GM12874 (cell line): ENCODE data around the gene FBH1.

ENCODE experiments used
- CTCF ChIP-seq: IDR thresholded peaks from 2 replicates; pipeline ENCODE4 v1.5.1; 2011; ENCODE audit warnings: low read depth, mild to moderate bottlenecking, control low read depth, low read length, moderate library complexity; ENCODE audit not compliant: insufficient read depth

FBH1 gene

GRCh38 chr10:5952731-5953385 lies 62.8 kb downstream of the FBH1 start:
- no peak for TF ChIP-seq CTCF

DNA sequence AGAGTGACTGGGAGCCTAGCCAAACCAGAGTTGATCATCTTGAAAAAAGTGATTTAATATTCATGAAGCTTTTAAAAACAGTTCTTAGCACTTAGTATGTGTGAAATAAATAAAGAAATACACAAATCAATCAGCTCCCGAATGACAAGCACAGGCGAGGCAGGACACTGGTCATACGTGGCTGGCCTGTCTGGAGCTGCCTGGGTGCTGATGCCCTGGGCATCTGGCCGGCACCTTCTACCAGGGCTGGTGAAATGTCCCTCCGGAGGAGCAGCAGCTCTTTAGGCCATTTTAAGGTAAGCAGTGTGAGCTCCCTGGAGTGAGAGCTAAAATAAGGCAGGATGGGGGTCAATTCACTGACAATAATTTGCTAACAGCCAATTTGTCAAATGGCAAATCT lies 63.6 kb downstream of the FBH1 start:
- TF ChIP-seq CTCF, result no peak

- TF ChIP-seq CTCF, result no peak
These were observed 66.3 kb downstream of the FBH1 start for GRCh38 chr10:5956146-5956936.

- TF ChIP-seq CTCF, result no peak
These were observed 68.0 kb downstream of the FBH1 start for GRCh38 chr10:5958077-5958476.

DNA sequence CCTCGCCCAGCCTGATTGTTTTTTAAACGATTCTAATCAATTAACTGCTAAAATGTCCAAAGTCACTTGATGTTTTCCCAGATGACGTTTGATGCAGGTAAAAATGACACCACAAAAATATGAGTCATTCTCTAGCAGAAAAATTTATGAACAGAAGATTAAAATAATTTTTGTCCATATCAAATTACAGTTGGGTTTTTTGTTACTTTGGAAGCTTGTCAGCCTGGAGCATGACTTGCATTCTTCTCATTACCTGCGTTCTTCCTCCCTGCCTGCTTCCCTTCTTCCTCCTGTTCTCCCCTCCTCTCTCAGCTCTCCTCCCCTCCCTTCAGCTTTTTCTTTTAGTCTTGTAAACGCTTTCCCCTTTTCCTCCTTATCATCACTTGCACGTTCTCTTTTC lies 68.6 kb downstream of the FBH1 start:
- no peak for TF ChIP-seq CTCF

DNA sequence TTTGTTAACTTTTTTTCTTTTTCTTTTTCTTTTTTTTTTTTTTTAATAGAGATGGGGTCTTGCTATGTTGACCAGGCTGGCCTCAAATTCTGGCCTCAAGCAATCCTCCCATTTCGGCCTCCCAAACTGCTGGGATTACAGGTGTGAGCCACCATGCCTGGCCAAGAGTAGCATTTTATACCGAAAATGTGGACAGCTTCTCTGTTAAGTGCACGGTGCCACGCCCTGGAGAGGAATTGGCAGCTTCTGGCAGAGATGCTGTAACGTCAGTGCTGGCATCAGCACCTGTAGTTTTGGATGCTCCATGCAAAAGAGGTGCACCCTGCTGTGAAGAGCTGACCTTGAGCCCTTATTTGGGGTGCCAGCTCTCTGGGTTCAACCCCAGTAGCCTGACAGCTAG lies 69.1 kb downstream of the FBH1 start:
- no peak for TF ChIP-seq CTCF

DNA sequence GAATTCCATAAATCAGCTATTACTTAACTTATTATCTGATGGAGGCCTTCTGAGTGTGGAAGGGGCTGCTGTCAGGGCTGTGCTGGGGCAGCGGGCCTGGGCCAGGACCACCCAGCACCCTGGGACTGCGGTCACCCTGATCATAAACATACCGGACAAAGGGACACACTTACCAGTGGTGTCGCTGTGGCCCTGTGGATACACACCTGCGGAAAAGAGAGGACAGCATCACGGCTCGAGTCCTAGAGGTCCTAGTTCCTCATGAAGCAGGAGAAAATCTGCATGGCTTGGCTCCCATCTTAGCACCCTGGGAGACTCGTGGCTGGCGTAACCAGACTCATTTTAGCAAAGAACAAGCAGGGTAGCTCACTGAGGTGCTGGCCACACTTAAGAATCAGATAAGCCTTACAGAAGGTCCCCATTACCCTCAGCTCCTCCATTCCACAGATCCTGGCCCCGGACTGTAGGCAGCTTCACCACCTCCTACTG lies 69.6 kb downstream of the FBH1 start:
- no peak for TF ChIP-seq CTCF
